HEK293 (cell line): ENCODE measurements around the gene HSF5.

Experiments
- CTCF ChIA-PET: fragments of 350-600 bp; formaldehyde crosslinking; extraction: SDS; loops from one replicate; lab custom pipeline; 2021; ENCODE audit warnings: antibody characterized with exemption; lab: Yijun Ruan, JAX
- POLR2A ChIA-PET: fragments of 300-600 bp; formaldehyde crosslinking; extraction: SDS; loops from one replicate; lab custom pipeline; 2020; ENCODE audit warnings: antibody characterized with exemption, inconsistent platforms; lab: Yijun Ruan, JAX
- H3K27ac ChIP-seq: fragments of 200-500 bp; sonication (Bioruptor generic); 2 replicates; pipeline ENCODE4 v1.5.1; 2014; ENCODE audit warnings: low read depth, low read length, control low read depth, inconsistent platforms; ENCODE audit errors: extremely low read depth
- H3K36me3 ChIP-seq, 2 experiments: fragments of 200-500 bp in 1 of 2; sonication (Bioruptor generic) in 1 of 2; 1 replicate in 1 of 2; 2 replicates in 1 of 2; pipeline ENCODE4 v1.5.1; 2014 to 2017; ENCODE audit warnings: inconsistent platforms in 2 of 2, low read length in 2 of 2; ENCODE audit not compliant: control insufficient read depth in 2 of 2, insufficient read depth in 1 of 2
- H3K4me1 ChIP-seq: fragments of 200-500 bp; sonication (Bioruptor generic); 2 replicates; pipeline ENCODE4 v1.5.1; 2014; ENCODE audit warnings: mild to moderate bottlenecking, low read length, inconsistent platforms; ENCODE audit not compliant: control insufficient read depth, insufficient read depth
- H3K4me3 ChIP-seq: 2 replicates; pipeline ENCODE4 v1.5.1; 2011; ENCODE audit warnings: low read depth, mild to moderate bottlenecking, control low read depth, low read length, moderate library complexity
- H3K9me3 ChIP-seq: fragments of 200-500 bp; sonication (Bioruptor generic); 2 replicates; pipeline ENCODE4 v1.5.1; 2014; ENCODE audit warnings: low read depth, low read length, inconsistent platforms; ENCODE audit not compliant: control insufficient read depth, insufficient read depth
- HOXA7 ChIP-seq: sonication (generic); formaldehyde crosslinking; IDR thresholded peaks from 2 replicates; pipeline ENCODE4 v1.8.1; 2022; ENCODE audit warnings: missing genetic modification reagents, borderline replicate concordance
- HOXD13 ChIP-seq: sonication (generic); formaldehyde crosslinking; IDR thresholded peaks from 2 replicates; pipeline ENCODE4 v1.8.0; 2022; ENCODE audit warnings: missing genetic modification reagents, borderline replicate concordance
- MZF1 ChIP-seq: fragments of 450-650 bp; formaldehyde crosslinking; IDR thresholded peaks from 2 replicates; pipeline ENCODE4 v1.5.1; 2017; ENCODE audit warnings: missing biosample characterization, missing genetic modification characterization, borderline replicate concordance
- OSR2 ChIP-seq: fragments of 450-650 bp; formaldehyde crosslinking; IDR thresholded peaks from 2 replicates; pipeline ENCODE4 v1.5.1; 2016; ENCODE audit warnings: missing biosample characterization, missing genetic modification characterization
- OVOL3 ChIP-seq: fragments of 450-650 bp; formaldehyde crosslinking; IDR thresholded peaks from 2 replicates; pipeline ENCODE4 v1.5.1; 2016; ENCODE audit warnings: missing biosample characterization, missing genetic modification characterization
- ZBTB20 ChIP-seq: fragments of 450-650 bp; formaldehyde crosslinking; IDR thresholded peaks from 2 replicates; pipeline ENCODE4 v1.5.1; 2016; ENCODE audit warnings: missing biosample characterization, missing genetic modification characterization
- ZBTB21 ChIP-seq: fragments of 450-650 bp; formaldehyde crosslinking; IDR thresholded peaks from 2 replicates; pipeline ENCODE4 v1.5.1; 2017; ENCODE audit warnings: missing biosample characterization, missing genetic modification characterization
- ZBTB48 ChIP-seq: fragments of 450-650 bp; formaldehyde crosslinking; IDR thresholded peaks from 2 replicates; pipeline ENCODE4 v1.5.1; 2016; ENCODE audit warnings: missing biosample characterization, missing genetic modification characterization
- ZFP69B ChIP-seq: fragments of 450-650 bp; formaldehyde crosslinking; IDR thresholded peaks from 2 replicates; pipeline ENCODE4 v1.5.1; 2016; ENCODE audit warnings: missing biosample characterization, missing genetic modification characterization
- ZNF510 ChIP-seq: fragments of 450-650 bp; formaldehyde crosslinking; IDR thresholded peaks from 2 replicates; pipeline ENCODE4 v1.5.1; 2018; ENCODE audit warnings: mild to moderate bottlenecking, missing genetic modification characterization, missing biosample characterization; ENCODE audit not compliant: insufficient replicate concordance
- ZNF555 ChIP-seq: fragments of 450-650 bp; formaldehyde crosslinking; conservative IDR thresholded peaks from 2 replicates; pipeline ENCODE4 v1.5.1; 2017; ENCODE audit warnings: missing biosample characterization, mild to moderate bottlenecking, missing genetic modification characterization, inconsistent platforms
- ZNF571 ChIP-seq: fragments of 450-650 bp; formaldehyde crosslinking; IDR thresholded peaks from 2 replicates; pipeline ENCODE4 v1.5.0; 2017; ENCODE audit warnings: missing biosample characterization, missing genetic modification characterization
- ZNF610 ChIP-seq: fragments of 450-650 bp; formaldehyde crosslinking; IDR thresholded peaks from 2 replicates; pipeline ENCODE4 v1.5.1; 2016; ENCODE audit warnings: missing biosample characterization, missing genetic modification characterization, borderline replicate concordance
- ZNF621 ChIP-seq: fragments of 450-650 bp; formaldehyde crosslinking; IDR thresholded peaks from 2 replicates; pipeline ENCODE4 v1.5.1; 2017; ENCODE audit warnings: missing biosample characterization, missing genetic modification characterization
- ZNF654 ChIP-seq: fragments of 450-650 bp; formaldehyde crosslinking; IDR thresholded peaks from 2 replicates; pipeline ENCODE4 v1.5.1; 2016; ENCODE audit warnings: low read depth, missing biosample characterization, missing genetic modification characterization
- TF ChIP-seq, protein P1 (sequence below): fragments of 450-650 bp; formaldehyde crosslinking; IDR thresholded peaks from 2 replicates; pipeline ENCODE4 v1.5.1; 2016; ENCODE audit warnings: missing biosample characterization, missing genetic modification characterization
- TF ChIP-seq, protein P2 (sequence below): fragments of 450-650 bp; formaldehyde crosslinking; IDR thresholded peaks from 2 replicates; pipeline ENCODE4 v1.5.1; 2016; ENCODE audit warnings: missing biosample characterization, missing genetic modification characterization
- TF ChIP-seq, protein P3 (sequence below): fragments of 450-650 bp; formaldehyde crosslinking; IDR thresholded peaks from 2 replicates; pipeline ENCODE4 v1.5.1; 2016; ENCODE audit warnings: missing biosample characterization, missing genetic modification characterization
- TF ChIP-seq, protein P4 (sequence below): fragments of 450-650 bp; formaldehyde crosslinking; IDR thresholded peaks from 2 replicates; pipeline ENCODE4 v1.5.1; 2016; ENCODE audit warnings: missing biosample characterization, missing genetic modification characterization
- TF ChIP-seq, protein P5 (sequence below): fragments of 450-650 bp; formaldehyde crosslinking; IDR thresholded peaks from 2 replicates; pipeline ENCODE4 v1.5.1; 2017; ENCODE audit warnings: missing biosample characterization, missing genetic modification characterization
- TF ChIP-seq, protein P6 (sequence below): fragments of 450-650 bp; formaldehyde crosslinking; IDR thresholded peaks from 2 replicates; pipeline ENCODE4 v1.5.1; 2016; ENCODE audit warnings: missing biosample characterization, missing genetic modification characterization

The HSF5 gene

DNA sequence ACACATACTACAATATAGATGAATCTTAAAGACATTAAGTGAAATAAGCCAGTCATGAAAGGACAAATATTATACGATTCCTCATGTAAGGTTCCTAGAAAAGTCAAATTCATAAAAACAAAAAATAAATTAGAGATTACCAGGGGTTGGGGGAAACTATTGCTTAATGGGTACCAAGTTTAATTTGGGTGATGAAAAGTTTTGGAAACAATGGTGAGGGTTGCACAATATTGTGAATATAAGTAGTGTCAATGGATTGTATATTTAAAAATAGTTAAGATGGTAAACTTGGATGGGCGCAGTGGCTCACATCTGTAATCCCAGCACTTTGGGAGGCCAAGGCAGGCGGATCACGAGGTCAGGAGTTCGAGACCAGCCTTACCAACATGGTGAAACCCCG is 17.9 kb downstream of the HSF5 start (continued):
- TF ChIP-seq, protein P1, sequence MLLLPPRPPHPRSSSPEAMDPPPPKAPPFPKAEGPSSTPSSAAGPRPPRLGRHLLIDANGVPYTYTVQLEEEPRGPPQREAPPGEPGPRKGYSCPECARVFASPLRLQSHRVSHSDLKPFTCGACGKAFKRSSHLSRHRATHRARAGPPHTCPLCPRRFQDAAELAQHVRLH (tag by site-specific recombination): no peak

DNA sequence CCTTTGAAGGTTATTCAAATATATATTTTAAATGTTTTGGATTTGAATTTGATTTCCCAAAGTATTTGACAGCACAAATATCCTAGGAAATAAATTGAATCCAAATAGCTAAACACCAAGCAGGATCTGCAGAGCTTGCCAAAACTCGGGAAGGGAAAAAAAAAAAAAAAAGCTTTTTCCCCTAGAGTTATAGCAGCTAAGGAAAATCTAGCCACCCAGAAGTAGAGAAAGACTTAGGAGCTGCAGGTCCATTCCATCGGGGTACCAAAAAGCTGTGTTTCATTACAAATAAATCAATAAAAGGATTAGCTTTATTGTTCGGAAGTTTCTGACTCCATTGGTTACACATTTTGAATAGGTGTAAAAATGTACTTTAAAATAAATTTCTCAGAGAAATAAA is 19.3 kb downstream of the HSF5 start:
- POLR2A ChIA-PET: interaction anchor here (0.8 kb wide), 1 partner anchor 9 kb away, joined by 6 read pairs; no protein-coding TSS in a partner anchor

DNA sequence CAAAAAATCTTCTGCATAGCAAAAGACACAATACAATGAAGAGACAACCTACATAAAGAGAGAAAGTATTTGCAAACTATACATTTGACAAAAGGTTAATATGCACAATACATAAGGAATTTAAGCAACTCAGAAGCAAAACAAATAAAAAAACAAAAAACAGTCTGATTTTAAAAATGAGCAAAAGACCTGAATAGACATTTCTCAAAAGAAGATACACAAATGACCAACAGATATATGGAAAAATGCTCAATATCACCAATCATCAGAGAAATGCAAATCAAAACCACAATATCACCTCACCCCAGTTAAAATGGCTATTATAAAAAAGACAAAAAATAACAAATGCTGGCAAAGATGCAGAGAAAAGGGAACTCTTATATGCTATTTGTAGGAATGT is 32.7 kb downstream of the HSF5 start:
- ChIA-PET CTCF (interaction anchor here (0.6 to 1.8 kb wide), 6 partner anchors 13 to 237 kb away, joined by 3 to 6 read pairs (median 3); no protein-coding TSS in a partner anchor), POLR2A (no interaction called here)
- H3K27ac ChIP-seq: no peak overlapping the region
- no peak for TF ChIP-seq ZFP69B (tag by site-specific recombination)
- TF ChIP-seq ZNF610 (tag by site-specific recombination): no peak
- no peak for TF ChIP-seq HOXD13 (CRISPR knock-in tag)
- TF ChIP-seq, protein P2, sequence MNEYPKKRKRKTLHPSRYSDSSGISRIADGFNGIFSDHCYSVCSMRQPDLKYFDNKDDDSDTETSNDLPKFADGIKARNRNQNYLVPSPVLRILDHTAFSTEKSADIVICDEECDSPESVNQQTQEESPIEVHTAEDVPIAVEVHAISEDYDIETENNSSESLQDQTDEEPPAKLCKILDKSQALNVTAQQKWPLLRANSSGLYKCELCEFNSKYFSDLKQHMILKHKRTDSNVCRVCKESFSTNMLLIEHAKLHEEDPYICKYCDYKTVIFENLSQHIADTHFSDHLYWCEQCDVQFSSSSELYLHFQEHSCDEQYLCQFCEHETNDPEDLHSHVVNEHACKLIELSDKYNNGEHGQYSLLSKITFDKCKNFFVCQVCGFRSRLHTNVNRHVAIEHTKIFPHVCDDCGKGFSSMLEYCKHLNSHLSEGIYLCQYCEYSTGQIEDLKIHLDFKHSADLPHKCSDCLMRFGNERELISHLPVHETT: no peak
- TF ChIP-seq MZF1 (tag by site-specific recombination): no peak
- no peak for TF ChIP-seq ZBTB48 (tag by site-specific recombination)
- TF ChIP-seq ZNF571 (tag by site-specific recombination): no peak
- no peak for TF ChIP-seq ZBTB20 (tag by site-specific recombination)
- TF ChIP-seq HOXA7 (CRISPR knock-in tag): no peak
- TF ChIP-seq, protein P3, sequence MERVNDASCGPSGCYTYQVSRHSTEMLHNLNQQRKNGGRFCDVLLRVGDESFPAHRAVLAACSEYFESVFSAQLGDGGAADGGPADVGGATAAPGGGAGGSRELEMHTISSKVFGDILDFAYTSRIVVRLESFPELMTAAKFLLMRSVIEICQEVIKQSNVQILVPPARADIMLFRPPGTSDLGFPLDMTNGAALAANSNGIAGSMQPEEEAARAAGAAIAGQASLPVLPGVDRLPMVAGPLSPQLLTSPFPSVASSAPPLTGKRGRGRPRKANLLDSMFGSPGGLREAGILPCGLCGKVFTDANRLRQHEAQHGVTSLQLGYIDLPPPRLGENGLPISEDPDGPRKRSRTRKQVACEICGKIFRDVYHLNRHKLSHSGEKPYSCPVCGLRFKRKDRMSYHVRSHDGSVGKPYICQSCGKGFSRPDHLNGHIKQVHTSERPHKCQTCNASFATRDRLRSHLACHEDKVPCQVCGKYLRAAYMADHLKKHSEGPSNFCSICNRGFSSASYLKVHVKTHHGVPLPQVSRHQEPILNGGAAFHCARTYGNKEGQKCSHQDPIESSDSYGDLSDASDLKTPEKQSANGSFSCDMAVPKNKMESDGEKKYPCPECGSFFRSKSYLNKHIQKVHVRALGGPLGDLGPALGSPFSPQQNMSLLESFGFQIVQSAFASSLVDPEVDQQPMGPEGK (tag by site-specific recombination): no peak
- H3K36me3 ChIP-seq: no peaks in the 10 kb centered on the region
- H3K4me1 ChIP-seq: no peaks in the 10 kb centered on the region
- H3K9me3 ChIP-seq: no peaks in the 10 kb centered on the region
- H3K4me3 ChIP-seq: no peak overlapping the region

More for the DNA sequence above, 19.3 kb downstream of the HSF5 start:
- Histone ChIP-seq H3K27ac (no peak overlapping the region), H3K9me3 (no peaks in the 10 kb centered on the region), H3K4me1 (no peaks in the 10 kb centered on the region), H3K4me3 (no peak overlapping the region), H3K36me3 (no peaks in the 10 kb centered on the region)
- TF ChIP-seq OVOL3 (tag by site-specific recombination): no peak
- TF ChIP-seq ZNF621 (tag by site-specific recombination): no peak
- TF ChIP-seq ZNF654: no peak
- no peak for TF ChIP-seq ZNF510 (tag by site-specific recombination)
- CTCF ChIA-PET: interaction anchor here (0.7 to 0.8 kb wide), 4 partner anchors 10 to 191 kb away, joined by 3 to 5 read pairs (median 4); no protein-coding TSS in a partner anchor

DNA sequence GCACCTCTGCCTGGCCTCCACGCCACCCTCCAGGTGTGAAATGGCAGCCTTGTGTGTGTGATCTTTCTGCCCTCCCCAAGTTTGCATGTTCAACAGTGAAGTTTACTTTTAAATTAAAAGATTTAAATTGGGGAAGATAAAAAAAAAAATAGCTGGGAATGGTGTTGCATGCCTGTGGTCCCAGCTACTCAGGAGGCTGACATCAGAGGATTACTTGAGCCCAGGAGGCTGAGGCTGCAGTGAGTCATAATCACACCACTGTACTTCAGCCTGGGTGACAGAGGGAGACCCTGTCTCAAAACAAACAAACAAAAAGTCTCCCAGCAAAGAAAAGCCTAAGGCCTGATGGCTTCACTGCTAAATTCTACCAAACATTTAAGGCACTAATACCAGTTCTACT is 35.5 kb downstream of the HSF5 start:
- Histone ChIP-seq H3K27ac (no peak overlapping the region), H3K4me1 (no peaks in the 10 kb centered on the region), H3K9me3 (no peaks in the 10 kb centered on the region), H3K4me3 (no peak overlapping the region), H3K36me3 (no peaks in the 10 kb centered on the region)
- CTCF ChIA-PET: interaction anchor here (0.6 to 8.0 kb wide), 2 partner anchors 137 to 286 kb away, joined by 4 to 189 read pairs; partner anchors contain the start of gene OR4D2
- POLR2A ChIA-PET: no interaction called here
- TF ChIP-seq, protein P4, sequence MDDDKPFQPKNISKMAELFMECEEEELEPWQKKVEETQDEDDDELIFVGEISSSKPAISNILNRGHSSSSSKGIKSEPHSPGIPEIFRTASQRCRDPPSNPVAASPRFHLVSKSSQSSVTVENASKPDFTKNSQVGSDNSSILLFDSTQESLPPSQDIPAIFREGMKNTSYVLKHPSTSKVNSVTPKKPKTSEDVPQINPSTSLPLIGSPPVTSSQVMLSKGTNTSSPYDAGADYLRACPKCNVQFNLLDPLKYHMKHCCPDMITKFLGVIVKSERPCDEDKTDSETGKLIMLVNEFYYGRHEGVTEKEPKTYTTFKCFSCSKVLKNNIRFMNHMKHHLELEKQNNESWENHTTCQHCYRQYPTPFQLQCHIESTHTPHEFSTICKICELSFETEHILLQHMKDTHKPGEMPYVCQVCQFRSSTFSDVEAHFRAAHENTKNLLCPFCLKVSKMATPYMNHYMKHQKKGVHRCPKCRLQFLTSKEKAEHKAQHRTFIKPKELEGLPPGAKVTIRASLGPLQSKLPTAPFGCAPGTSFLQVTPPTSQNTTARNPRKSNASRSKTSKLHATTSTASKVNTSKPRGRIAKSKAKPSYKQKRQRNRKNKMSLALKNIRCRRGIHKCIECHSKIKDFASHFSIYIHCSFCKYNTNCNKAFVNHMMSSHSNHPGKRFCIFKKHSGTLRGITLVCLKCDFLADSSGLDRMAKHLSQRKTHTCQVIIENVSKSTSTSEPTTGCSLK: no peak
- TF ChIP-seq, protein P5, sequence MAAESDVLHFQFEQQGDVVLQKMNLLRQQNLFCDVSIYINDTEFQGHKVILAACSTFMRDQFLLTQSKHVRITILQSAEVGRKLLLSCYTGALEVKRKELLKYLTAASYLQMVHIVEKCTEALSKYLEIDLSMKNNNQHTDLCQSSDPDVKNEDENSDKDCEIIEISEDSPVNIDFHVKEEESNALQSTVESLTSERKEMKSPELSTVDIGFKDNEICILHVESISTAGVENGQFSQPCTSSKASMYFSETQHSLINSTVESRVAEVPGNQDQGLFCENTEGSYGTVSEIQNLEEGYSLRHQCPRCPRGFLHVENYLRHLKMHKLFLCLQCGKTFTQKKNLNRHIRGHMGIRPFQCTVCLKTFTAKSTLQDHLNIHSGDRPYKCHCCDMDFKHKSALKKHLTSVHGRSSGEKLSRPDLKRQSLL (tag by site-specific recombination): peak; percentile 58; the same call in 1 of the 2 replicates
- TF ChIP-seq OSR2: peak; percentile 51; the same call in 1 of the 2 replicates
- TF ChIP-seq ZNF555 (tag by site-specific recombination): no peak
- peak; percentile 29; the same call in 1 of the 2 replicates for TF ChIP-seq ZBTB21 (tag by site-specific recombination)
- TF ChIP-seq, protein P6, sequence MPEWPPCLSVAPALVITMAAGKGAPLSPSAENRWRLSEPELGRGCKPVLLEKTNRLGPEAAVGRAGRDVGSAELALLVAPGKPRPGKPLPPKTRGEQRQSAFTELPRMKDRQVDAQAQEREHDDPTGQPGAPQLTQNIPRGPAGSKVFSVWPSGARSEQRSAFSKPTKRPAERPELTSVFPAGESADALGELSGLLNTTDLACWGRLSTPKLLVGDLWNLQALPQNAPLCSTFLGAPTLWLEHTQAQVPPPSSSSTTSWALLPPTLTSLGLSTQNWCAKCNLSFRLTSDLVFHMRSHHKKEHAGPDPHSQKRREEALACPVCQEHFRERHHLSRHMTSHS (tag by site-specific recombination): no peak
- TF ChIP-seq OVOL3 (tag by site-specific recombination): no peak
